Stimulated activated CD8-positive, alpha-beta memory T cell treated with anti-CD3 and anti-CD28 coated beads, Interleukin-15, amount 100 ng/mL, for 48 hours (primary cell): ENCODE data around the gene FCHSD1.
A peak's percentile ranks its signal among the peaks of the same experiment; 100 is the strongest.

Source experiments
- DNase-seq, 2 donors: peaks; one replicate each; pipeline ENCODE4 v3.0.0-alpha.2; 2020; ENCODE audit warnings: low read depth in 2 of 2

Gene FCHSD1

GRCh38 chr5:141650851-141651727 is at the start of gene FCHSD1:
FCHSD1 (minus strand) TSS chr5:141651418; CDS start chr5:141651368, 50 bp downstream.
- peak; percentile 76 to 77 for DNase-seq

DNA sequence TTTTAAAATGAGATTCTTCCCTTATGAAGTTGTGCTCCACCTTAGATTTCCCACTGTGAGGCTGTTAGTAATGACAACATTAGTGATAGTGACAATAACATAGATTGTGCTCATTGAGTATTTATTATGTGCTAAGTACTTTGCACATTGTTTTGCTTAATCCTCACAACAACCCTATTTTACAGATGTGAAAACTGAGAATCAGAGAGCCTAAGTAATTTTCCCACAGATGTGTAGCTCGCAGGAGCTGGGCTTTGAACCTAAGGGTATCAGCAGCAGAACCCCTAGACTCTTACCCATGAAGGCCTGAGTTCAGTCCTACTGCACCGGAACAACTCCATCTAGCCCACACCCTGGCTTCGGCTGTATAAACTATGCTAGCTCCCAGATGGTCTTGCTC is 46.4 kb upstream of the FCHSD1 start:
- DNase-seq, result no peak

DNA sequence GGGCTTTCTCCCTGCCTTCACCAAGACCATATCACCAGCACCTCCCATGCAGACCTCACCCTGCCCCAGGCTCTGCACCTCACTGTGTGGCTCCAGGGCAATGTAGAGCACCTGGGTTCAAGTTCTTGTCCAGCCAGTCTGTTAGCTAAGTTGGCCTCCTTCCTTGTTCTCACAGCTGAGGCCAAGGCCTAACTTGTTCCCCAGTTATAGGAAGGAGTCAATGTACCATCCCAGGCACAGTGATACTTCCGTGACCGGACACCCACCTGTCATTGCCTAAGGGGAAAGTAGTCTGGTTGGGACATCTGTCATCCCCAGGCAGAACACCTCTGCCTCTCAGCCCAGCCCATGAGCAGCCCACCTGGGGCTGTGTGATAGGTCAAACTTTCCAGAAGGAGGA is 45.2 kb upstream of the FCHSD1 start:
- no peak for DNase-seq

- no peak for DNase-seq
Observed at GRCh38 chr5:141695627-141696215, 44.5 kb upstream of the FCHSD1 start.

DNA sequence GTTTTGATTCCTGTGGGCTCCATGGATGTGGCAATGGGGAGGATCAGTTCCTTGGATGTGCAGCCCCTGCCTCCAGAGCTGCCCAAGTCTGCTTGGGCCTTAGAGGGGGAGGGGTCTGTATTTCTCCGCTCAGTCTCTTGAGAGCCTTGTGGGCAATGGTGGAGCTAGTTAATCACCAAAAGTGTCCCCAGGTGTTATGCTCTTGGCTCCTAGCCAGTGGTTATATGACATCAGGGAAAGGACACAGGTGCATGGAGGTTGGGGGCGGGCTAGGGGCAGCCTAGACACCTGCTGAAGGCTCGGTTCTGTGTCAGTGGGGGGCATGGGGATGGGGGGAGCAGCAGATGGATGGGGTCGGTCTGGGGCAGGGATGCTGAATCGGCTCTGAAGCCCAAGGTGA is 43.3 kb upstream of the FCHSD1 start:
- no peak for DNase-seq

DNA sequence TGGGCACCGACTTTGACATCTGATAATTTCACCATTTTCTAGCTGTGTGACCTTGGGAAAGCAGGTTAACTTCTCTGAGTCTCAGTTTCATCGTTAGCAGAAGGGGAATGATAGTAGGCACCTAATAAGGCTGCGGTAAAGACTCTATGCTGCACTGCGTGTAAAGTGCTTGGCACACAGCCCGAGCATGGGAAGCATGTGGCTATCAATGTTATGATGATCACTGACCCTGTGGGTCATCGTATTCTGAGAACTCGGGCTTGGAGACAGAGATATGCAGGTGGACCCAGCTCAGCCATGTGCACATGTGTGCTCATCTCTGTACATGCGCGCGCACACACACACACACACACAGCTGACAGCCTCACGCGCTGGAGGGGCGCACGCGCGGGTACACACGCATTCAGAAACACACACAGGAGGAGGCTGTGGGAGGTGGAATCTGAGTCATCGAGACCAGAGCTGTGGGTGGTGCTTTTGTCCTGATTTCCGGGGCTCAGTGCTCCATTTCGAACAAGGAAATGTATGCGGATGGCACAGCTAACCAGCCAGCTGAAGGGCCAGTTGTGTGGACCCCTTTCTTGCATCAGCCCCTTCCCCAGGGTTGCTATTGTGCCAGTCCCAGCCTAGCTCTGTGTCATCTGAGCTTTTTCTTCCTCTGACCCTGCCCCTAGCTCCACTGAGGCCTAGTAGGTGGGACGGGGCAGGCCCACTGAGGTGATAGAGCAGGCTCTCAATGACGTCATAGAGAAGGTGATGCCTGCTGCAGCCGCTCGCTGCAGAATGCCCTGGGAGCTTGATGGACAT is 41.9 kb upstream of the FCHSD1 start:
- DNase-seq, result peak; percentile 63 to 69

GRCh38 chr5:141692533-141692888 is 41.3 kb upstream of the FCHSD1 start:
- no peak for DNase-seq

- peak; percentile 74 to 76 for DNase-seq
Observed at GRCh38 chr5:141691867-141692532, 40.8 kb upstream of the FCHSD1 start.

DNA sequence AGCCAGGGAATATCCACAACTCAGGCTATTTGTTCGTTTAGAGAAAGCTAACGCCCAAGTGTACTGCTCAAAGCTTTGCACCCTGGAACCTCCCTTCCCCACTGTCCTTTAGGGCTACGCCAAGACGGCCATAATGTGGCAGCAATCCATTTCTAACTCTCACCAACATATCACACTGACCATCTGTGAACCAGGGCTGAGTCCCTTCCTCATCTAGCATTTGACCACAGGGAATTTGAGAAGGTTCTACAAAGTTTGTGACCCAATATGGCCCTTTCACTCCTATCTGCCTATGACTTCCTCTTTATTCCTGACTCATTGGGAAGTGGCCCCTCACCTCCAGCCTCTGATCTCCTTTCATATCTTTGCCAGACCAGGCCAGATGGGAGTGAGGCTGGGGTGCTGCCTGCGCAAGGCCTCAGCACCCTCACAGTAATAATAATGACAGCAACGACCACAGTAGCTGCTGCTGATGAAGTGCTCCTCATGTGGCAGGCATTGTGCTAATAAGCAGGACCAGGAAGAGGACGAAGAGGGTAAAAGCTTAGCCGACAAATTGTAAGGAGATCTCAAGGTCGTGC is 40.2 kb upstream of the FCHSD1 start:
- DNase-seq, result no peak

DNA sequence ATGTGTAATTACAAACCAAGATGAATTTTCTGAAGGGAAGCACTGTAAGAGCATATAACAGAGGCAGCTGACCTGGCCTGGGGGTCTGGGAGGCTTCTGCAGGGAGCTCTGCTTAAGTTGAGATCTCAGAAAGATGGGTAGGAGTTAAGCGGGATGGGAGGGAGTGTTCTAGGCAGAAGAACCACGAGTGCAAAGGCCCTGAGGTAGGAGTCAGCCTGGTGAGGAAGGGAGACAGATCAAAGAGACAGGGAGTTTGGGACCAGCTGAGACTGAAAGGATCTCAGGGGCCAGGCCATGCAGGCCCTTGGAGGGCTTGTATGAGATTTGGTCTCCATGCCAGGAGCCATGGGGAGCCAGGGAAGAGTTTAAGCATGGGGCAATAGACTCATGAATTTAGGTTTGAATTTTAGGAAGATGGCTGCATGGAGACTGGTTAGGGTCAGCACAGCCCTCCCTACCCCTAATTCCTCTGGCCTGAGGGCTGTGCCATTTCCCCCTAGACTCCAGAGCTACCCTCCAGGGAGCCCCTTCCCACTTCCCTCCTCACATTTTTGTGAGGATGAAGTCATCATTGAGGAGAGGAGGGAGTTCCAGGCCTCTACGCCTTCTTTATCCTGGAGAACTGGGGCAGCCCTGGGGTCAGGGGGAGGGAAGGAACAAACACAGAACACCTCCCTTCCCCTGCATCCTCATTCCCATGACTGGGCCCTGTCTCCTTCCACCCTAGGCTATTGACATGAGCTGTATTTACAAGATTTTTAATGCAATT is 35.6 kb upstream of the FCHSD1 start:
- no peak for DNase-seq

DNA sequence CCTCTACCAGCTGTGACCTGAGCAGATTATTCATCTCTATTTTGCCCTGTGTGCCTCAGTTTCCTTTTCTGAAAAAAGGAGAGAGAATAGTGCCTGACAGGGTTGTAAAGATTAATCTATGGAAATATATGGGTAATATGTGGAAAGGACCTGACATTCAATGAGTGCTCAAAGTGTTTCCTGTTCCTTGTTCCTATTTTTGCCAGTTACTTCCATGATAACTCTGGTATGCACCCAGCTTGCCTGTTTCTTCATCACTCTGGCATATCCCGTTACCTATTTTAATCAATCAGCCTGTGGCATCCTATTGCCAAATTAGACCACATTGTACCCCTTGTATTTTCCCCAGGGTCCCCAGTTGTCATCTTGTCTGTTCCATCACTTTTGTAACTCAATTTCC is 34.4 kb upstream of the FCHSD1 start:
- no peak for DNase-seq

DNA sequence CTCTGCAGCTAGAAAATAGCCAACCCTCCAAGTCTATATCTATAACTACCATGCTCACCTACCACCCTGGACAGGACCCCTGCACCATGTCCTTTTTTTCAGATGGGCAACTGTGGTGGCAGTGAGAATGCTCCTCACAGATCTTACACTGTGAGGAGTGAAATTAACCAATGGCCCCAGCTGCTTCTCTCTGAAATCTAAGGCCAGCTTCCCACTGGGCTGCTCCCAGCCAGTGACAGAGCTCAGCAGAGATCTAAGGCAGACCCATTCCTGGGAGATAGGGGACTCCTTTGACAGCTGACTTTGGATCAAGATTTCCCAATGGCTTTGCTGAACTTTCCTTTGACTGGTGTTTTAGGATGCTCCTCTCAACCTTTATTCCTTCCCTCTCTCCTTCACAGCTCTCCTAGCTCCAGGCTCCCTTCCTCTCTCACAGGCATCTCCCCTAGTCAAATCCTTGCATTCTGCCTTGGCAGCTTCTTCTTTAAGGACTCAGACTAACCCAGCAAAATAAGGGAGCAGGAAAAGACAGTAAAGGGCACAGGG is 32.5 kb upstream of the FCHSD1 start:
- DNase-seq, result no peak

DNA sequence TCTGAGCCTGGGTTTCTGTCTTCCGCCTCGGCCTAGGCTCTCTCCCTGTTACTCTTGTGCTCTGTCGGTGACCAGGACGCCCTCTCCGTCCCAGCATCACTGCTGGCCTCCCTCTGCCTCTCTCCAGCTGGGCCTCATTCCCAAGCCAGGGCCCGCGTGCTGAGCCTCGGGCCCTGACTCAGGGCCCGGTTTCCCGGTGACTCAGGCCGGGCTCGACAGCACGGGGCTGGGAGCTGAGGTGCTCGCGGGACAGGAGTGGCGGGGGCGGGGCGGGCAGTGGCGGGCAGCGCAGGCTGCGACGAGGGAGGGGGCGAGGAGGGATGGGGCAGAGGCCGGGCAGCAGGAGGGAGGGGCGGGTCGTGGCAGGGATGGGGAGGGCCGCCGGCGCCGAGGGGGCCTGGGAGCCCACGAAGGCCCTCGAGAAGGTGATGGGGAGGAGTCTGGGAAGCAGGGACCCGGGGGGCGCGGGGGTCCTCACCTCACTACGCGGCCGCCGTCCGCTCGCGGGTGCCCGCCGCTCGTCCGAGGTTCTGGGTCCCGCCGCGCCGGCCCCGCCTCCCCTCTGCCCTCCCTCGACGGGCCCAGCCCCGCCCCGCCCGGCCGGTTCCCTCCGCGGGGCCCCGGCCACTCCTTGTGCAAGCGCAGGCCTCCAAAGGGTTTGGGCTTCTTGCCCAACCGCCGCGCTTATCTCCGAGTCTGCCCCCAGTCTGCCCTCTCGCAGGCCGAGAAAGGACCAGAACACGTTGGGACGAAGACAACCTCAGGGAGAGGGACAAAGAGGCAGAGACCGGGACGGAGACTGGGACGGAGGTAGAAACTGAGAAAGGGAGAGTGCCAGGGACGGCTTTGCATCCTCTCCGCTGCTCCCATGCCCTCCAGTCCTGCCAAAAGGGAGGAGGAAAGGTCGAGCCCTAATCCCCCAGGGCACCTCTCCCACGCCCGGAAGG is 30.8 kb upstream of the FCHSD1 start, which contains the start of gene ARAP3:
Gene ARAP3 (minus strand): TSS at position 536 of the 947 bp plus-strand sequence. CDS start 1,744 bp downstream, outside the sequence.
- no peak for DNase-seq

DNA sequence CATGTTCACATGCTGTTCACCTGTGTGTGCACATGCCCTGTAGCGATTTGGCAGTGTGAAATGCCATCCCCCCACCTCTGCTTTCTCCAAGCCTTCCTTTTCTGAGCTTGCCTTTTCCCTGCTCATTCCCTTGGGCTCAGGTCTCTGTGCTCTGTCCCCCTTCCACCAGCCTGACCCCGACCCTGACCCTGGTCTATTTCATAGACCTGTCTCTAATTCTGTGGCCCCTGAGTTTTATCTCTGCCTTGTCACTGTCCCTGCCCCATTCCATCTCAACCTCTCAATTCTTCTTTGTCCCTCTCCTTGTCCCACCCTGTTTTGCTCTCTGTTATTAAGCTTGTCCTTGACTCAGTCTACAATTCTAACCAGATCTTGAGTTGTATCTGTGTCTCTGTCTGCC is 30.1 kb upstream of the FCHSD1 start:
- DNase-seq, result no peak

DNA sequence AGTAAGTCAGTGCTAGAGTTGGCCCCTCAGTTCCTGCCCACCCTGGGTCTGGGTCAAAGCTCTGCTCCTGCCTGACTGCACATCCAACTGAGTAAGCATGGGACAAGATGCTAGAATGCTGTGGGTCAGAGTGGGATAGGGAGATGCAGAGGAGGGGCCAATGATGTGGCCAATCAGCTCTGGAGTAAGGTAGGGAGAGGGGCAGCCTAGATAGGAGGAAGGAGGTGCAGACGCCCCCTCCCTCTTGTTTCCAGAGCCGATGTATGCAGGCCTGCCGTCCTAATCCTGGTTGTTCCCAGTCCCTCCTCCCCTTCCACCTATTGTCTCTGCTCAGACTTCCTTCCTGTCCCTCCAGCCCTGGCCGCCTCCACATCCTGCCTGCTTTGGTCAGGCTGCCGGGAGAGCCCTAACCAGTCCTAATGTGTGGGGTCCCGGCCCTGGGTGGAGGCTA is 29.6 kb upstream of the FCHSD1 start:
- no peak for DNase-seq

- no peak for DNase-seq
Observed at GRCh38 chr5:141680178-141680577, 29.0 kb upstream of the FCHSD1 start.

- DNase-seq, result no peak
Observed at GRCh38 chr5:141677415-141677814, 26.2 kb upstream of the FCHSD1 start.

- DNase-seq, result no peak
Observed at GRCh38 chr5:141675672-141676071, 24.5 kb upstream of the FCHSD1 start.

- no peak for DNase-seq
Observed at GRCh38 chr5:141674747-141675146, 23.5 kb upstream of the FCHSD1 start.
